H9 (cell line): ENCODE results near the gene AKT1S1. TPM values are rescaled to one million over a fixed set of nuclear protein-coding genes. Genes with fewer than 3 reads are reported as not detected.
A peak's percentile ranks its signal among the peaks of the same experiment; 100 is the strongest.
"Not testable (repeated sequence)": the region's sequence is repeated elsewhere in the genome, so short reads cannot be mapped to it uniquely, and the experiment has no call there.

Source experiments
- DNase-seq: peaks from one replicate; pipeline ENCODE4 v3.0.0-alpha.2; 2017
- H2AFZ ChIP-seq: one replicate; pipeline ENCODE4 v1.6.1; 2013; ENCODE audit warnings: mild to moderate bottlenecking, low read length, control low read depth, moderate library complexity
- H2AK5ac ChIP-seq: 2 replicates; pipeline ENCODE4 v1.6.1; 2013; ENCODE audit warnings: low read length, control low read depth, mixed read lengths; ENCODE audit not compliant: insufficient read length
- H2BK120ac ChIP-seq: one replicate; pipeline ENCODE4 v1.6.1; 2013; ENCODE audit warnings: low read depth, mild to moderate bottlenecking, low read length, control low read depth, inconsistent platforms; ENCODE audit not compliant: poor library complexity, severe bottlenecking
- H2BK12ac ChIP-seq: 2 replicates; pipeline ENCODE4 v1.6.1; 2013; ENCODE audit warnings: low read length, control low read depth, mixed read lengths, low read depth; ENCODE audit not compliant: insufficient read length
- H2BK15ac ChIP-seq: 2 replicates; pipeline ENCODE4 v1.6.1; 2013; ENCODE audit warnings: low read depth, low read length, control low read depth
- H2BK20ac ChIP-seq: one replicate; pipeline ENCODE4 v1.6.1; 2013; ENCODE audit warnings: low read depth, mild to moderate bottlenecking, low read length, control low read depth, inconsistent platforms; ENCODE audit not compliant: poor library complexity, severe bottlenecking
- H2BK5ac ChIP-seq: 2 replicates; pipeline ENCODE4 v1.6.1; 2013; ENCODE audit warnings: low read length, control low read depth, mixed read lengths; ENCODE audit not compliant: insufficient read length
- H3K14ac ChIP-seq: 2 replicates; pipeline ENCODE4 v1.6.1; 2013; ENCODE audit warnings: low read length, control low read depth; ENCODE audit not compliant: insufficient read depth
- H3K18ac ChIP-seq: 2 replicates; pipeline ENCODE4 v1.6.1; 2013; ENCODE audit warnings: low read depth, mild to moderate bottlenecking, mixed read lengths, low read length, control low read depth; ENCODE audit not compliant: insufficient read length
- H3K23ac ChIP-seq: 2 replicates; pipeline ENCODE4 v1.6.1; 2013; ENCODE audit warnings: low read length, control low read depth, mixed read lengths, low read depth; ENCODE audit not compliant: insufficient read length
- H3K23me2 ChIP-seq: 2 replicates; pipeline ENCODE4 v1.6.1; 2013; ENCODE audit warnings: low read depth, mild to moderate bottlenecking, mixed read lengths, low read length, control low read depth; ENCODE audit not compliant: insufficient read length, poor library complexity, severe bottlenecking
- H3K27ac ChIP-seq: 2 replicates; pipeline ENCODE4 v1.5.1; 2013; ENCODE audit warnings: low read length, control low read depth, mixed read lengths, low read depth; ENCODE audit not compliant: insufficient read length
- H3K27me3 ChIP-seq: 2 replicates; pipeline ENCODE4 v1.6.1; 2013; ENCODE audit warnings: low read length, control low read depth, inconsistent platforms; ENCODE audit not compliant: insufficient read depth
- H3K4ac ChIP-seq: 2 replicates; pipeline ENCODE4 v1.6.1; 2013; ENCODE audit warnings: low read depth, mild to moderate bottlenecking, control low read depth, inconsistent platforms, low read length, moderate library complexity
- H3K4me1 ChIP-seq: 2 replicates; pipeline ENCODE4 v1.6.1; 2013; ENCODE audit warnings: low read length, control low read depth, inconsistent platforms; ENCODE audit not compliant: insufficient read depth
- H3K4me2 ChIP-seq: 2 replicates; pipeline ENCODE4 v1.6.1; 2013; ENCODE audit warnings: low read length, control low read depth, mixed read lengths; ENCODE audit not compliant: insufficient read length, insufficient read depth
- H3K56ac ChIP-seq: 2 replicates; pipeline ENCODE4 v1.6.1; 2013; ENCODE audit warnings: low read depth, mild to moderate bottlenecking, mixed read lengths, low read length, control low read depth; ENCODE audit not compliant: insufficient read length
- H3K79me1 ChIP-seq: 2 replicates; pipeline ENCODE4 v1.6.1; 2013; ENCODE audit warnings: low read depth, mild to moderate bottlenecking, moderate library complexity, low read length, control low read depth, inconsistent platforms; ENCODE audit not compliant: insufficient read depth, poor library complexity, severe bottlenecking
- H3K79me2 ChIP-seq: 2 replicates; pipeline ENCODE4 v1.6.1; 2013; ENCODE audit warnings: low read length, control low read depth, inconsistent platforms; ENCODE audit not compliant: insufficient read depth
- H3K9ac ChIP-seq: 2 replicates; pipeline ENCODE4 v1.6.1; 2013; ENCODE audit warnings: low read length, control low read depth, mixed read lengths; ENCODE audit not compliant: insufficient read length; ENCODE audit errors: extremely low read depth
- H3K9me3 ChIP-seq: one replicate; pipeline ENCODE4 v1.6.1; 2013; ENCODE audit warnings: low read depth, low read length, inconsistent platforms; ENCODE audit not compliant: control insufficient read depth
- H3T11ph ChIP-seq: one replicate; pipeline ENCODE4 v1.6.1; 2013; ENCODE audit warnings: mild to moderate bottlenecking, low read length, control low read depth, inconsistent platforms
- H4K20me1 ChIP-seq: one replicate; pipeline ENCODE4 v1.6.1; 2013; ENCODE audit not compliant: control insufficient read depth, insufficient read length, insufficient read depth
- H4K5ac ChIP-seq: 2 replicates; pipeline ENCODE4 v1.6.1; 2013; ENCODE audit warnings: low read depth, mild to moderate bottlenecking, mixed read lengths, low read length, control low read depth; ENCODE audit not compliant: insufficient read length
- H4K8ac ChIP-seq: replicated peaks from 2 replicates; pipeline ENCODE4 v1.6.1; 2013; ENCODE audit warnings: low read length, control low read depth, mixed read lengths, low read depth; ENCODE audit not compliant: insufficient read length
- H4K91ac ChIP-seq: 2 replicates; pipeline ENCODE4 v1.6.1; 2013; ENCODE audit warnings: low read depth, mild to moderate bottlenecking, moderate library complexity, mixed read lengths, low read length, control low read depth; ENCODE audit not compliant: insufficient read length
- H3K27ac Mint-ChIP-seq, 3 experiments: 2 replicates in 2 of 3; 3 replicates in 1 of 3; pipeline ENCODE4 v1.8.0; 2020 to 2021; ENCODE audit warnings: mixed read lengths in 3 of 3, mild to moderate bottlenecking in 1 of 3, moderate library complexity in 1 of 3
- H3K27me3 Mint-ChIP-seq: 2 replicates; pipeline ENCODE4 v1.8.0; 2021; ENCODE audit warnings: low read depth, mild to moderate bottlenecking, moderate library complexity, mixed read lengths
- H3K36me3 Mint-ChIP-seq, 3 experiments: 2 replicates in 2 of 3; 3 replicates in 1 of 3; pipeline ENCODE4 v1.8.0; 2020 to 2021; ENCODE audit warnings: low read depth in 3 of 3, mixed read lengths in 3 of 3; ENCODE audit not compliant: insufficient read depth in 1 of 3
- H3K4me1 Mint-ChIP-seq, 2 experiments: 2 replicates each; pipeline ENCODE4 v1.8.0; 2020; ENCODE audit warnings: mixed read lengths in 2 of 2
- H3K4me3 Mint-ChIP-seq, 2 experiments: 2 replicates in 1 of 2; 3 replicates in 1 of 2; pipeline ENCODE4 v1.8.0; 2020 to 2021; ENCODE audit warnings: mild to moderate bottlenecking in 2 of 2, mixed read lengths in 2 of 2, moderate library complexity in 1 of 2
- H3K9me3 Mint-ChIP-seq, 2 experiments: 2 replicates in 1 of 2; 3 replicates in 1 of 2; pipeline ENCODE4 v1.8.0; 2020; ENCODE audit warnings: mild to moderate bottlenecking in 2 of 2, mixed read lengths in 2 of 2, moderate library complexity in 1 of 2
- WGBS: extraction: QIAGEN DNeasy Blood & Tissue Kit; methylation state at CpG from one replicate; pipeline ENCODE4 v1.1.7; 2013; ENCODE audit warnings: missing lambda C conversion rate, low lambda C conversion rate, mixed read lengths; ENCODE audit not compliant: insufficient read length; ENCODE audit errors: extremely low coverage; 5-methylcytosine and 5-hydroxymethylcytosine counted together
- total RNA-seq: library from RNA; stranded (reverse); gene quantifications from 2 replicates; pipeline ENCODE4 v1.2.1, GENCODE V29; 2021
- TF ChIP-seq, protein P1 (sequence below): fragments of 200-600 bp; sonication (generic); conservative IDR thresholded peaks from 3 replicates; pipeline ENCODE4 v1.8.0; 2021; ENCODE audit warnings: antibody characterized with exemption, mild to moderate bottlenecking

The AKT1S1 gene
- total RNA-seq, 1 experiment from 2014 or later: 43.5 TPM

DNA sequence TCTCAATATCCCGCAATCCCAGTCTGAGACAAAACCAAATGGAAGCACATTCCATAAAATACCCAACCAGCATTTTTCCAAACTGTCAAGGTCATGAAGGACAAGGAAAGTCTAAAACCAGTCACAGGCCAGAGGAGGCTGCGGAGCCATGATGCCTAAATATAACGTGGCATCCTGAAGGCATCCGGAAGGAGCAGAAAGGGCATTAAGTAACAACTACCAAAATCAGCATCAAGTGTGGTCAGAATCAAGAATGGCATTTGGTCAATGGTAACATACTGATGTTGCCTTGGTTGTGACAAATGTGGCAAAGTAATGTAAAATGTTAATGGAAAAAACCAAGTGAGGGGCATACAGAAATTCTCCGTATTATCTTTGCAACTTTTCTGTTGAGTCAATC lies 48.3 kb upstream of the AKT1S1 start:
- no peak overlapping the region for H3K27ac ChIP-seq
- no peak for DNase-seq
- no peak overlapping the region for H2AK5ac ChIP-seq
- H3K4me2 ChIP-seq: no peak overlapping the region
- no peak overlapping the region for H3K56ac ChIP-seq
- H3K23ac ChIP-seq: no peak overlapping the region
- no peak overlapping the region for H3K9ac ChIP-seq
- H3K79me1 ChIP-seq: peaks cover 3% of the 10 kb centered on the region
- H3K27me3 Mint-ChIP-seq: peaks cover 3% of the 10 kb centered on the region
- peak overlapping the region in 1 of 3 experiments; percentile 79; a peak in 1 of 7 replicates for H3K27ac Mint-ChIP-seq
- H2BK20ac ChIP-seq: no peak overlapping the region
- peaks cover 37% of the 10 kb centered on the region; the same call in 1 of the 2 replicates for H3K79me2 ChIP-seq
- 100% methylated on average over 1 of the region's 5 CpGs for WGBS
- H2BK5ac ChIP-seq: no peak overlapping the region
- no peak overlapping the region for H3T11ph ChIP-seq
- H3K14ac ChIP-seq: no peak overlapping the region
- H3K4me1 ChIP-seq: no peaks in the 10 kb centered on the region; the same call in 1 of the 2 replicates
- H4K8ac ChIP-seq: no peak overlapping the region
- peaks cover 7% of the 10 kb centered on the region for H3K23me2 ChIP-seq
- H2BK120ac ChIP-seq: no peak overlapping the region
- H3K36me3 Mint-ChIP-seq: peaks cover 49 to 77% (median 71%) of the 10 kb centered on the region in 3 experiments; a peak in 6 of 7 replicates
- H3K18ac ChIP-seq: no peak overlapping the region
- H3K9me3 Mint-ChIP-seq: peaks cover 0 to 4% of the 10 kb centered on the region in 2 experiments; a peak in 3 of 5 replicates
- H2AFZ ChIP-seq: no peak overlapping the region
- H4K5ac ChIP-seq: no peak overlapping the region
- H2BK15ac ChIP-seq: no peak overlapping the region
- peaks cover 4% of the 10 kb centered on the region for H4K20me1 ChIP-seq
- no peaks in the 10 kb centered on the region for H3K9me3 ChIP-seq
- H4K91ac ChIP-seq: no peak overlapping the region
- H2BK12ac ChIP-seq: no peak overlapping the region
- H3K4me1 Mint-ChIP-seq: peaks cover 33 to 60% of the 10 kb centered on the region in 2 experiments
- 0 out of 5 replicates have a peak overlapping the region, but pooled peaks of 1 of the 2 experiments have one; percentile 19 for H3K4me3 Mint-ChIP-seq
- TF ChIP-seq, protein P1, sequence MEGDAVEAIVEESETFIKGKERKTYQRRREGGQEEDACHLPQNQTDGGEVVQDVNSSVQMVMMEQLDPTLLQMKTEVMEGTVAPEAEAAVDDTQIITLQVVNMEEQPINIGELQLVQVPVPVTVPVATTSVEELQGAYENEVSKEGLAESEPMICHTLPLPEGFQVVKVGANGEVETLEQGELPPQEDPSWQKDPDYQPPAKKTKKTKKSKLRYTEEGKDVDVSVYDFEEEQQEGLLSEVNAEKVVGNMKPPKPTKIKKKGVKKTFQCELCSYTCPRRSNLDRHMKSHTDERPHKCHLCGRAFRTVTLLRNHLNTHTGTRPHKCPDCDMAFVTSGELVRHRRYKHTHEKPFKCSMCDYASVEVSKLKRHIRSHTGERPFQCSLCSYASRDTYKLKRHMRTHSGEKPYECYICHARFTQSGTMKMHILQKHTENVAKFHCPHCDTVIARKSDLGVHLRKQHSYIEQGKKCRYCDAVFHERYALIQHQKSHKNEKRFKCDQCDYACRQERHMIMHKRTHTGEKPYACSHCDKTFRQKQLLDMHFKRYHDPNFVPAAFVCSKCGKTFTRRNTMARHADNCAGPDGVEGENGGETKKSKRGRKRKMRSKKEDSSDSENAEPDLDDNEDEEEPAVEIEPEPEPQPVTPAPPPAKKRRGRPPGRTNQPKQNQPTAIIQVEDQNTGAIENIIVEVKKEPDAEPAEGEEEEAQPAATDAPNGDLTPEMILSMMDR: no peak
- H3K4ac ChIP-seq: no peak overlapping the region
- H3K27me3 ChIP-seq: no peaks in the 10 kb centered on the region

DNA sequence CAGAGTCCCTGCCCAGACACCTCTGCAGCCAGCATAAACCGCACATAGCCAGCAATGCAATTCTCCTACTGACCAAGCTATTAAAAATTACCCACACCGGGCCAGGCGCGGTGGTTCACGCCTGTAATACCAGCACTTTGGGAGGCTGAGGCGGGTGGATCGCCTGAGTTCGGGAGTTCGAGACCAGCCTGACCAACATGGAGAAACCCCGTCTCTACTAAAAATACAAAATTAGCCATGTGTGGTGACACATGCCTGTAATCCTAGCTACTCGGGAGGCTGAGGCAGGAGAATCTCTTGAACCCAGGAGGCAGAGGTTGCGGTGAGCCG lies 47.7 kb upstream of the AKT1S1 start:
- not testable (repeated sequence) for DNase-seq, H2AFZ ChIP-seq, H4K8ac ChIP-seq, H3K4me1 ChIP-seq, H4K91ac ChIP-seq, H3K4ac ChIP-seq, H3K56ac ChIP-seq, H2BK15ac ChIP-seq, H2BK5ac ChIP-seq, H4K5ac ChIP-seq, H4K20me1 ChIP-seq, H2BK12ac ChIP-seq, H3K9ac ChIP-seq, H3T11ph ChIP-seq, H2BK20ac ChIP-seq, H3K23me2 ChIP-seq, H3K18ac ChIP-seq, H3K9me3 ChIP-seq, H3K27ac ChIP-seq, H3K27me3 ChIP-seq, H3K4me3 Mint-ChIP-seq, H3K4me2 ChIP-seq, H3K27me3 Mint-ChIP-seq, H2BK120ac ChIP-seq, H3K9me3 Mint-ChIP-seq, H3K14ac ChIP-seq, H2AK5ac ChIP-seq, H3K23ac ChIP-seq, H3K79me1 ChIP-seq
- no CpG with 5 or more reads among the region's 13 CpGs for WGBS
- H3K36me3 Mint-ChIP-seq: peaks cover 52 to 80% (median 75%) of the 10 kb centered on the region in 3 experiments; a peak in 6 of 7 replicates
- peaks cover 28 to 58% of the 10 kb centered on the region in 2 experiments for H3K4me1 Mint-ChIP-seq
- peaks cover 39% of the 10 kb centered on the region; the same call in 1 of the 2 replicates for H3K79me2 ChIP-seq
- H3K27ac Mint-ChIP-seq: 0 out of 7 replicates have a peak overlapping the region, but pooled peaks of 1 of the 3 experiments have one; percentile 73
